Stomach (tissue), 9 donors: ENCODE measurements around the gene SEMA4D. TPM values are rescaled to one million over a fixed set of nuclear protein-coding genes. Genes with fewer than 3 reads are reported as not detected.

Source experiments
- DNase-seq, 2 donors: peaks; one replicate each; pipeline versions ENCODE4 v3.0.0 to v3.0.0-alpha.2; 2013 to 2019
- H3K27ac ChIP-seq, 5 donors: fragments of 200-600 bp in 4 of 5; sonication (generic) in 4 of 5; one replicate each; pipeline ENCODE4 v1.5.1; 2013 to 2019; ENCODE audit warnings: mild to moderate bottlenecking in 1 of 5, moderate library complexity in 1 of 5
- H3K27me3 ChIP-seq, 3 donors: fragments of 200-600 bp; sonication (generic); one replicate each; pipeline ENCODE4 v1.5.1; 2017 to 2019; ENCODE audit warnings: mixed run types in 1 of 3
- H3K36me3 ChIP-seq, 4 donors: fragments of 200-600 bp; sonication (generic); 1 replicate in 3 of 4; 2 replicates in 1 of 4; pipeline ENCODE4 v1.5.1; 2016 to 2019
- H3K4me1 ChIP-seq, 4 donors: fragments of 200-600 bp; sonication (generic); one replicate each; pipeline ENCODE4 v1.5.1; 2016 to 2019
- H3K4me3 ChIP-seq, 4 donors: fragments of 200-600 bp; sonication (generic) in 3 of 4; one replicate each; pipeline ENCODE4 v1.5.1; 2016 to 2019; ENCODE audit warnings: mild to moderate bottlenecking in 1 of 4
- H3K9me3 ChIP-seq, 4 donors: fragments of 200-600 bp; sonication (generic); one replicate each; pipeline ENCODE4 v1.5.1; 2016 to 2019
- EP300 ChIP-seq: sonication (generic); formaldehyde crosslinking; IDR thresholded peaks from one replicate; pipeline ENCODE4 v1.6.1; 2017; ENCODE audit warnings: antibody characterized with exemption
- POLR2A ChIP-seq, 4 donors: fragments of 450-650 bp; IDR thresholded peaks; one replicate each; pipeline ENCODE4 v1.6.1; 2016; ENCODE audit warnings: antibody characterized with exemption in 4 of 4, control low read depth in 2 of 4, mild to moderate bottlenecking in 1 of 4, moderate library complexity in 1 of 4
- POLR2AphosphoS5 ChIP-seq, 3 donors: sonication (generic); formaldehyde crosslinking; IDR thresholded peaks; one replicate each; pipeline ENCODE4 v1.6.1; 2016; ENCODE audit warnings: antibody characterized with exemption in 3 of 3
- WGBS, 5 donors: extraction: QIAGEN DNeasy Blood & Tissue Kit in 3 of 5; methylation state at CpG; one replicate each; pipeline versions ENCODE4 v1.1.5 to v1.1.7; 2013 to 2018; 5-methylcytosine and 5-hydroxymethylcytosine counted together
- intact Hi-C: fragments of 100-400 bp; cut with DNase I; formaldehyde crosslinking; loops from one replicate; pipeline ENCODE4 v1.15.1; 2023; ENCODE audit warnings: low total_unique reads
- polyA plus RNA-seq, 3 donors: library from polyadenylated mRNA; stranded (reverse); fragments of 200-250 nt; gene quantifications; one replicate each; pipeline ENCODE4 v1.2.3, GENCODE V29; 2013
- total RNA-seq, 5 donors: library from RNA; depleted of rRNA; stranded (reverse); fragments of >200 nt; gene quantifications; one replicate each; pipeline versions ENCODE4 v1.1.0 to v1.2.3, GENCODE V29; 2014 to 2016
- TF ChIP-seq, protein P1 (sequence below), 7 experiments: fragments of 450-650 bp in 4 of 7; fragments of 200-600 bp in 3 of 7; sonication (generic) in 3 of 7; IDR thresholded peaks; one replicate each; pipeline ENCODE4 v1.5.1; 2016 to 2019; ENCODE audit warnings: antibody characterized with exemption in 7 of 7, control low read depth in 2 of 7, mild to moderate bottlenecking in 1 of 7
- donor health status: healthy with polysubstance abuse.
- donor health status: Bipolar disorder and iron deficiency.
- donor health status: healthy.

SEMA4D gene
- total and polyA plus RNA-seq, 8 donors: 4.9 to 43.3 (median 12.5) TPM

DNA sequence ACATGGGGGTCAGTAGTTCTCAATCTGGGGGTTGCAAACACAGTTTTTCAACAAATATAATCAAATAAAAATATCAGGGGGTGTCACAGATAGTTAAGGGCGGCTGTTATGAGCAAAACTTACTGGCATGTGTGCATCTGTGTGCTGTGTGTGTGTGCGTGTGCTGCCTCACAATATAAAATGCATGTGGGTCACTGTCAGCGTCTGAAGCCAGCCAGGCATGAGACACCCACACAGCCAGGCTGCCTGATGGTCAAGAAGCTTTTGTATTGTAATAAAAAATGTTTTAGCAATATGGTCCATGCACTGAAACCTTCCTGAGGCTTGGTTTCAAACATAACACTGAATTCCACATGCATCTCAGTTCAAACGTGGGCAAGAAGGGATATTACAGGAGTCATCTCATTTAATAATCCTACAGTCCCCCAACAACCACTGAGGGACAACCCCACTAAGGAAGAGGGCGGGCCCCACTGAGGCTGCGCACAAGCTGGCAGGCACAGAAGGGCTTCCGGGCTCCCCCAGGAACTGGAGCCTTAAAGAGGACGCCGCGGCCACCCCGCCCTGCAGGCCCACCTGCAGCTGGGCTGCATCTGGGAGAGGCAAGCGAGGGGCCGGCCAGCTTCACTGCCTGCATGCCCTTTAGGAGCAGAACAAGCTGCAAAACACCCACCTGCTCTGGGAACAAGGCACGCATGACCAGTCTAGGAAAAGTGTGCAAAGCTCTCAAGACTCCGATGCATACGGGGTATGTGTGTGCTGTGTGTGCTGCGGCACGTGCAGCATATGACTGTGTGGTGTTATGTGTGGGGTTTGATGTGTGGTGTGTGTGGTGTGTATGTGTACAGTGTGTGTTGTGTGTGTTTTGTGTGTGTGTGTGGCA lies 14.1 kb downstream of the SEMA4D start:
- H3K9me3 ChIP-seq: peaks cover 0 to 5% (median 0%) of the 10 kb centered on the region in 4 donors
- peak in 1 of 2 donors; percentile 43 for DNase-seq
- no peak overlapping the region for H3K27ac ChIP-seq
- H3K4me3 ChIP-seq: peak overlapping the region in 2 of 4 donors; percentile 20 to 26
- peaks cover 0 to 58% (median 21%) of the 10 kb centered on the region in 4 donors for H3K4me1 ChIP-seq
- intact Hi-C loops: no loop called here
- 67 to 78% (median 75%) methylated on average over 15 to 18 of the region's 18 CpGs for WGBS, 5 donors
- no peak for TF ChIP-seq POLR2A (IDR thresholded peaks at IDR 0.05)
- TF ChIP-seq, protein P1, sequence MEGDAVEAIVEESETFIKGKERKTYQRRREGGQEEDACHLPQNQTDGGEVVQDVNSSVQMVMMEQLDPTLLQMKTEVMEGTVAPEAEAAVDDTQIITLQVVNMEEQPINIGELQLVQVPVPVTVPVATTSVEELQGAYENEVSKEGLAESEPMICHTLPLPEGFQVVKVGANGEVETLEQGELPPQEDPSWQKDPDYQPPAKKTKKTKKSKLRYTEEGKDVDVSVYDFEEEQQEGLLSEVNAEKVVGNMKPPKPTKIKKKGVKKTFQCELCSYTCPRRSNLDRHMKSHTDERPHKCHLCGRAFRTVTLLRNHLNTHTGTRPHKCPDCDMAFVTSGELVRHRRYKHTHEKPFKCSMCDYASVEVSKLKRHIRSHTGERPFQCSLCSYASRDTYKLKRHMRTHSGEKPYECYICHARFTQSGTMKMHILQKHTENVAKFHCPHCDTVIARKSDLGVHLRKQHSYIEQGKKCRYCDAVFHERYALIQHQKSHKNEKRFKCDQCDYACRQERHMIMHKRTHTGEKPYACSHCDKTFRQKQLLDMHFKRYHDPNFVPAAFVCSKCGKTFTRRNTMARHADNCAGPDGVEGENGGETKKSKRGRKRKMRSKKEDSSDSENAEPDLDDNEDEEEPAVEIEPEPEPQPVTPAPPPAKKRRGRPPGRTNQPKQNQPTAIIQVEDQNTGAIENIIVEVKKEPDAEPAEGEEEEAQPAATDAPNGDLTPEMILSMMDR (IDR thresholded peaks at IDR 0.05): no peak
- TF ChIP-seq EP300: no peak
- TF ChIP-seq POLR2AphosphoS5 (IDR thresholded peaks at IDR 0.05): no peak
- peaks cover 0 to 6% (median 6%) of the 10 kb centered on the region in 4 donors for H3K36me3 ChIP-seq
- H3K27me3 ChIP-seq: no peaks in the 10 kb centered on the region

DNA sequence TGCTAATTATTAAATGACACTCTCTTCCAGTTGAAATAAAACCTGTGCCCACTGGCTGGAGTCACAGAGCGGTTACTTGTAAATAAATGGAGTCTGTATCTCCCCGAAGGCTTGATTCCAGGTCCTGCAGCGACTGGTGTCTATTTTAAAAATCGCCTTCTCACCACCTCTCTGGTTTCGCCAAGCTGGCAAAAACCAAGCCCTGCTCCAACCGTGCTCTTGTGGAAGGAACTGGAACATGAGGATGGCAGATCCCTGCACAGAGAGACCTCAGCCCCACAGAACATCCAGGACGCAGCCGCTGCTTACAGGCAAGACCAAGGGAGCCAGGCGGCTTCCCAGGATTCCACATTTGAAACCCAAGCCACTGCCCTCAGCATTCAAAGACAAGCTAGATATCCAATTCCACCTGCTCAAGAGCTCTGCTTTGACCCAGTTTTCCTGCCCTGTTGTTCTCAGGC lies 15.0 kb downstream of the SEMA4D start:
- peak overlapping the region in 1 of 5 donors; percentile 14 for H3K27ac ChIP-seq
- peaks cover 0 to 7% (median 7%) of the 10 kb centered on the region in 4 donors for H3K36me3 ChIP-seq
- H3K4me1 ChIP-seq: peaks cover 4 to 66% (median 27%) of the 10 kb centered on the region in 4 donors
- intact Hi-C loops: no loop called here
- DNase-seq: no peak
- H3K27me3 ChIP-seq: no peaks in the 10 kb centered on the region
- TF ChIP-seq POLR2AphosphoS5 (IDR thresholded peaks at IDR 0.05) (no peak), POLR2A (IDR thresholded peaks at IDR 0.05) (no peak), EP300 (no peak)
- TF ChIP-seq, protein P1 (IDR thresholded peaks at IDR 0.05): no peak
- 80 to 90% (median 84%) methylated on average over 9 of the region's 9 CpGs for WGBS, 5 donors
- H3K9me3 ChIP-seq: peaks cover 0 to 5% (median 0%) of the 10 kb centered on the region in 4 donors
- no peak overlapping the region for H3K4me3 ChIP-seq

DNA sequence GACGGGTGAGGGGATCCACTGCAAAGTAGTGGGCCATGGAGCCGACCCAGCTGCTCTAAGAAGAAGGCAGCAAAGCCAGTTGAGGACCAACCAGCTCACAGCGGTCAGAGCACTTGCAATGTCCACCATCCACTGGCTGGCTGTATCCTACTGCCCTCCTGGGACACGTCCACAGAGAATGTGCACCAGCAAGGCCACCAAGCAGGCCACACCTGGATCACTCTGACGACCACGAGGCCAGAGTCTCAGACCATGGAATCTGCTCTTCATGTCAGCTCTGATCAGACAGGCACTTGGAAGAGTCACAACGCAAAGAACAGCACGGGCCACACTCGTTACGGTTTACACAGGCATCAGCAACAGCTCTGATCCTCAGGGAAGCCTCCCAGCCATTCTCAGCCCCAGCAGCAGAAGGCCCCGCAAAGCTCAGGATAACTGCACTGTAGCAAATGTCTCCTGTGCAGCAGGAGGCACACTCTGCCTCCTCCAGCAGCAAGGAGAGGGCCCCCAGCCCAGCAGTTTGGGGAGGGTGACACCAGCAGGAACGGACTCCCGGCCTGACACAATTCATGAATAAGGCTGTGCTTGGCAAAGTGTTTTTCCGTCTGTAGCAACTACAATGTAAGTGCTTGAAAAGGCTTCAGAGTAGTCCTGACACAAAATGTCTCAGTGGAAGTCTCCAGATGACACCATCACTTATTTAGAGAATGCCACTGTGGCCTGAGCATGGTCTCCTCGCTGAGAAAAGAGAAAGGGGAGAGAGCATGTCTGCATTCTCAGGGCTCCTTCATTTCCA lies 15.7 kb downstream of the SEMA4D start:
- intact Hi-C loops: no loop called here
- DNase-seq: no peak
- TF ChIP-seq POLR2A (IDR thresholded peaks at IDR 0.05) (no peak), POLR2AphosphoS5 (IDR thresholded peaks at IDR 0.05) (no peak), EP300 (no peak)
- TF ChIP-seq, protein P1 (IDR thresholded peaks at IDR 0.05): no peak
- Histone ChIP-seq H3K36me3 (peaks cover 0 to 7% (median 7%) of the 10 kb centered on the region in 4 donors), H3K27ac (peak overlapping the region in 2 of 5 donors; percentile 12 to 14), H3K9me3 (peaks cover 0 to 5% (median 0%) of the 10 kb centered on the region in 4 donors), H3K4me3 (no peak overlapping the region), H3K27me3 (no peaks in the 10 kb centered on the region), H3K4me1 (peaks cover 11 to 70% (median 34%) of the 10 kb centered on the region in 4 donors)
- 63 to 73% (median 65%) methylated on average over 10 to 15 of the region's 15 CpGs for WGBS, 5 donors

DNA sequence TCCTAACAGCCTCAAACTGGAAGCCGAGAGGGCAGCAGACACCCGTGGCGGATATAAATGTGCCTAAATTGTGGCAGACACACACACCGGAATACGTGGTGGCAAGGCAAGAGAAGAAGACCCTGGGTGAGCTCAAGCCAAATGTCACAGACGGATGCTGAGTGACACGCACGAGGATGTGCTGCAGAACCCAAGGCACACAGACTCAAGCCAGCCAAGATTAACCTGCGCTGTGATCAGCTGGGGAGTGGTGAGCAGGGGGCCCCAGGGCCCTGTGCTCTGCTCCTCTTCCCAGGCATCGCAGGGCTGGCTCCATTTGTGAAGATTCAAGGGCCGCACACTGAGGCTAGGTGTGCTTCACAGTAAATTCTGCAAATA lies 16.4 kb downstream of the SEMA4D start:
- H3K4me3 ChIP-seq: no peak overlapping the region
- peaks cover 0 to 7% (median 7%) of the 10 kb centered on the region in 4 donors for H3K36me3 ChIP-seq
- DNase-seq: no peak
- no peaks in the 10 kb centered on the region for H3K27me3 ChIP-seq
- 82 to 89% (median 84%) methylated on average over 11 of the region's 11 CpGs for WGBS, 5 donors
- intact Hi-C loops: no loop called here
- H3K27ac ChIP-seq: peak overlapping the region in 1 of 5 donors; percentile 4
- TF ChIP-seq EP300: no peak
- peaks cover 0 to 3% (median 0%) of the 10 kb centered on the region in 4 donors for H3K9me3 ChIP-seq
- H3K4me1 ChIP-seq: peaks cover 15 to 77% (median 41%) of the 10 kb centered on the region in 4 donors
